HG03442 (cell line): ENCODE results near the gene CSNK1G2.
"Not testable (repeated sequence)": the region's sequence is repeated elsewhere in the genome, so short reads cannot be mapped to it uniquely, and the experiment has no call there.

Experiments
- ATAC-seq: cut with Tn5 transposase; IDR thresholded peaks from one replicate; pipeline ENCODE4 v1.9.1; 2021; ENCODE audit warnings: mild to moderate bottlenecking, moderate library complexity; ENCODE audit not compliant: unreplicated experiment

CSNK1G2 gene

GRCh38 chr19:1986357-1987162 is 45.6 kb downstream of the CSNK1G2 start:
- no peak for ATAC-seq

- no peak for ATAC-seq
These were observed 46.5 kb downstream of the CSNK1G2 start for GRCh38 chr19:1987197-1988187.

DNA sequence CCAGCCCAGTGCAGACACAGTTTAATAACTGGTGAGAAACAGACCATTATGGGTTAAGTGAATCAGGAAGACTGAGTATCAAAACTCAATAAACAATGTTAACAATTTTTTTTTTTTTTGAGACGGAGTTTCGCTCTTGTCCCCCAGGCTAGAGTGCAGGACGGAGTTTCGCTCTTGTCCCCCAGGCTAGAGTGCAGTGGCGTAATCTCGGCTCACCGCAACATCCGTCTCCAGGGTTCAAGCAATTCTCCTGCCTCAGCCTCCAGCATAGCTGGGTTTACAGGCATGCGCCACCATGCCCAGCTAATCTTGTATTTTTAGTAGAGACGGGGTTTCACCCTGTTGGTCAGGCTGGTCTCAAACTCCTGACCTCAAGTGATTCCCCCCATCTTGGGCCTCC is 47.5 kb downstream of the CSNK1G2 start:
- not testable (repeated sequence) for ATAC-seq

- ATAC-seq, result no peak
These were observed 48.7 kb downstream of the CSNK1G2 start for GRCh38 chr19:1989513-1990229.

GRCh38 chr19:1990230-1991017 is 49.5 kb downstream of the CSNK1G2 start:
- no peak for ATAC-seq

DNA sequence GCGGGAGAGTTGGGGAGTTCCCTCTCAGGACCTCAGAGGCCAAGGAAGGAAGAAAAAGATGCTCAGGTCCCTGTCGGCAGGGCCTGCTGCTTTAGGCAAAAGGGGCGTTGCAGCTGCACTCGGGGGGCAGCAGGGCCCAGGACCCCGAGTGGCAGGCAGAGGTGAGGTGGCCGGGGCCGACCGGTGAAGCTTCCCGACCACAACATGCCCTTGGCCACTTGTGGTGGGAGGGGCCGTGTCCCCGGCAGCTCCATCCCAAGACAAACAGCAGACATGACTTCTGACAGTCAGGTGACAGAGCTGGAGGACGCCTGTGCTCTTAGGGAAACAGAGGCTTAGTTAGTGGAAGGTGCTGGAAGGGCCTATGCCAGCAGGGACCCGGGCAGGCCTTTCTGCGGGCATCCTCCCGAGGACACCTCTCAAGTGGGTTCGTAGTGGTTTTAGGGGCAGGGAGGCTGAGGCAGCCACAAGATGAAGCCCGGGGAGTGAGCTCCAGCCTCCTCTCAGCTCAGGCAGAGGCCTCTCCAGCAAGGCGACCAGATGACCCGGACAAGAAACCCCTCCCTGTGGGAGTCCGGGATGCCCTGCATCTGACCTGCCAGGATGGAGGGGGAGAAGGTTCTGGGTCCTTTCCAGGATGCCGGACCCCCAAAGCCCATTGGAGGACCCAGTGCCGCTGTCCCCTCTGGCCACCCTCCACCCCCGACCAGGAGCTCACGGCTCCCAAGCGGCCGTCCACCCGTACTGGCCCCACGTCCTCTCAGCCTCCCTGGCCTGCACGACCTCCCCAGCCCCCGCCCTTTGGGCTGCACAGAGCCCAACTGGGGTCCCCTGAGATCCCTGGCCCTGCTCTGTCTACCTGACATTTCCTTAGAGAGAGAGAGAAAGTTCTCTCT is 50.3 kb downstream of the CSNK1G2 start:
- ATAC-seq, result no peak

DNA sequence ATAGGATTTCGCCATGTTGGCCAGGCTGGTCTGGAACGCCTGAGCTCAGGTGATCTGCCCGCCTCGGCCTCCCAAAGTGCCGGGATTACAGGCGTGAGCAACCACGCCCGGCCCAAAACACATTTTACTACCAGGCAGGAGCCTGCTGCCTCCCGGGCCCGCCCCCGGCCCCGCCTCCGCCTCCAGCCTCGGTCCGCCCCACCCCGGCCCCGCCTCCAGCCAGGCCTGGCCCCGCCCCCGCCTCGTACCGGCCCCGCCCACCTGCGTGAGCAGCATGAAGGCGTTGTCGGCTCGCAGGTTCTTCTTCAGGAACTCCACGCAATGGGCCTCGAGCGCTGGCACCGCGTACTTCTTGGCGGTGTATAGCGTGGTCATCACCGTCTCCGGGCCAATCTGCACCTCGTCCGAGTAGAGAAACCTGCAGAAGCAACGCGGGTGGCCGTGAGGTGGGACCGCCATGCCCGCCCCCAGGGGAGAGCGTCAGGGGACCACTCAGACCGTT is 51.8 kb downstream of the CSNK1G2 start:
- no peak for ATAC-seq

DNA sequence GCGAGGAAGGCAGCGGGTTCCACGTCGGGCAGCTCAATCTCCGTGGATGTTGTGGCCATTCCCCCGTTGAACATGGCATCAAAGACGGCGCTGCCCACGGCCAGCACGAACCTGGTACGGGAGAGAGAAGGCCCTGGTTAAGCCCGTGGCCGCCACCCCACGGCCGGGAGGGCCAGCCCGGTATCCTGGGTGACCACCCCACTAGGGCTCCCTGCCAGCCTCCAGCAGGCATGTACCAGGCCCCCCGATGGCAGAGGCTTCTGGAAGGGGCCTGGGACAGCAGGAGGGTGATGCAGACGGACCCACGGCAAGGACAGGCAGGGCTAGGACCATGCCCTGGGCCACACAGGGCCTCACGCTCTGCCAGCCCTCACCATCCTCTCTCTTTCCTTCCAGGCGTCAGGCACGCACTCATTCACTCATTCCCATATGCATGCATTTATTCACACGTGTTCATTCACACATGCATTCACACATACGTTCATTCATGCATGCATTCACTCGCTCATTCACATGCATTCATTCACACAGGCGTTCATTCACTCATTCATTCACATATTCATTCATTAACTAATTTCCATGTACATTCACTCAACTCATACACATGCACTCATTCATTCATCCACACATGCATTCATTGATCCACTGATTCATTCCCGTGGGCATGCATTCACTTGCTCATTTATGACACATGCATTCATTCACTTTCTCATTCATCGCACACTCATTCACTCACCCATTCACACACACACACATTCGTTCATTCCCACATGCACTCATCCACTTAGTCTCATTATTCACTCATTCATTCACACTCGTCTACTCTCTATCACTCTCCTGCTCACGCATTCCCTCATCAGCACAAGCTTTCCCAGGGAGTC is 56.6 kb downstream of the CSNK1G2 start:
- ATAC-seq, result no peak

- ATAC-seq, result no peak
These were observed 58.0 kb downstream of the CSNK1G2 start for GRCh38 chr19:1998712-1999708.

DNA sequence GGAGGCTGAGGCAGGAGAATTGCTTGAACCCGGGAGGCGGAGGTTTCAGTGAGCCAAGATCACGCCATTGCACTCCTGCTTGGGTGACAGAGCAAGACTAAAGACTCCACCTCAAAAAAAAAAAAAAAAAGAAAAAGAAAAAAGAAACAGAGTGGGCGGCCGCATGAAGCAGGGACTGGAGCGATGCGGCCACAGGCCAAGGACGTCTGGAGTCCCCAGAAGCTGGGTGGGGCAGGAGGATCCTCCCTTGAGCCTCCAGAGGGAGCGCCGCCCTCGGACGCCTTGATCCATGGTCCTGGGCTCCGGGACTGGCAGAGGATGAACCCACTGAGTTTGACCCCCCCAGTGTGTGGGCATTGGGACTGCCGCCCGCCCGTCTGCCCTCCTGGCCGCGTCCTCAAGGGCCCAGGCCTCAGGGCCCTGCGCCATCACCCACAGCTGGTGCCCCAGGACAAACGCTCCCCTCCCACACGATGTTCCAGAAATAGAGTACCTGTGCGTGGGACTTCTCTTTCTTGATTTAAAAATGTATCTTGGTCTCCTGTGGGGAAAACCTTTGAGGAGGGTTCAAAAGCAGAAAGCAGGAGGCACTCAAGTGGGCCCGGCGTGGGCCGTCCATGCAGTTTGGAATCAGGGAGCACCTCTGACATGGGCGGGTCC is 59.0 kb downstream of the CSNK1G2 start:
- ATAC-seq, result no peak

DNA sequence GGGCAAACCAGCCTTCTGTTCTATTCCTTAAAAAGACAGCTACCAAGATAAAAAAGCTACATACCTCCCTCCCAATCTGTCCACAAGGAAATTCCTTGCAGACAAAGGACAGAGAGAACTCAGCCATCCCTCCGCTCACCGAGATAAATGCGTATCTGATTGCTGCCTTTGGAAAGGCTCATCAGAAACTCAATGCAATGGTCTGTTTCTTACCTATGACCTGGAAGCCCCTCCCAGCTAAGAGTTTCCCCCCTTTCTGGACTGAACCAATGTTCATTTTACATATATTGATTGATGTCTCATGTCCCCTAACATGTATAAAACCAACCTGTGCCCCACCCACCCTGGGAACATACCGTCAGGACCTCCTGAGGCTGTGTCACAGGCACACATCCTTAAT is 62.9 kb downstream of the CSNK1G2 start:
- no peak for ATAC-seq

GRCh38 chr19:2010135-2010668 is 69.2 kb downstream of the CSNK1G2 start:
- no peak for ATAC-seq

GRCh38 chr19:2011169-2011568 is 70.2 kb downstream of the CSNK1G2 start:
- no peak for ATAC-seq

DNA sequence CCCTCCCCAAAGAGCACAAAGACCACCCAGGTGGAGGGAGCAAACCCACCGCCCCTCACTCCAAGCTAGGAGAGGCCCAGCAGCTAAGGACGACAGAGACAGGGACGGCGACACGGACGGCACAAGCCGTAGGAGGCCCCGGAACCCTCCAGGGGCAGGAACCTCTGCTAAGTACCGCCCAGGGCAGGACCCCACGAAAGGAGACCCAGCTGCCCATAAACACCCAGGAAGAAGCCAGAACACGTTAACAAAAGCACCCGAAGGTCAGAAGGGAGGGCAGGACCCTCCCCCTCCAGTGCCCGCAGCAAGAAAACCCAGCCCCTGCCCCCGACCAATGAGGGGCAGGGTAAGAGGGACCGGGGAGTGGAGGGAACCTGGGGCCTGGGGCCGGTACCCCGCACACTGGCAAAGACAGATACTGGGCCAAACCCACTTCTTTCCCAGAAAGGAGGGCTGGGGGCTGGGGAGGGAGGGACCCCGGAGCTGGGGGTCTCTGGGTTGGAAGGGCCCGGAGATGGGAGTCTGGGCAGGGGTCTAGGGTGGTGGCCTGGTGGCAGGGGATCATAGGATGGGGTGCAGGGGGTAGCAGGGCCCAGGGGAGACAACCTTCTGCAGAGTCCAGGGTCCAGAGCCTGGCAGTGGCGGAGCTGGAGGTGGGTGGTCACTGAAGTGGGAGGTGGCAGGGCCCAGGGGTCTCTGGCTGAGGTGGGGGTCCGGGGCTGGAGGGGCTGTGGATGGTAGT is 72.1 kb downstream of the CSNK1G2 start:
- ATAC-seq, result no peak

GRCh38 chr19:2013683-2013961 is 72.7 kb downstream of the CSNK1G2 start:
- no peak for ATAC-seq

GRCh38 chr19:2014131-2014571 is 73.2 kb downstream of the CSNK1G2 start:
- no peak for ATAC-seq
